HepG2 (cell line): ENCODE measurements around the gene NOSIP. TPM values are rescaled to one million over a fixed set of nuclear protein-coding genes. Genes with fewer than 3 reads are reported as not detected.

Experiments used
- ATAC-seq: fragments of 200-7000 bp; cut with Tn5 transposase; 3 replicates; pipeline ENCODE4 v1.9.1; 2020; ENCODE audit warnings: mild to moderate bottlenecking, moderate library complexity
- BruUV-seq: library from RNA; stranded (reverse); fragments of 400-500 nt; replicated peaks from 2 replicates; lab custom pipeline; 2021; lab: Mats Ljungman, UMichigan
- CTCF ChIA-PET: fragments of 300-600 bp; formaldehyde crosslinking; extraction: SDS; loops from one replicate; lab custom pipeline; 2021; ENCODE audit warnings: low total read pairs, inconsistent platforms, low intra/inter-chr PET ratio; lab: Yijun Ruan, JAX
- POLR2A ChIA-PET: fragments of 350-600 bp; sonication (Branson Sonifier 250); formaldehyde crosslinking; loops from one replicate; lab custom pipeline; 2020; ENCODE audit warnings: antibody characterized with exemption, inconsistent platforms; lab: Yijun Ruan, JAX
- DNase-seq: peaks from one replicate; pipeline ENCODE4 v3.0.0-alpha.2; 2015; ENCODE audit warnings: low spot score
- FAIRE-seq: peaks from 3 replicates; lab custom pipeline; 2011; peaks lifted over from hg19 to GRCh38; lab: Jason Lieb, UNC
- H2AFZ ChIP-seq: one replicate; pipeline ENCODE4 v1.6.1; 2011; ENCODE audit warnings: low read length, inconsistent platforms
- H3K27ac ChIP-seq: fragments of 300-600 bp; 3 replicates; pipeline ENCODE4 v1.8.0; 2011; ENCODE audit warnings: mixed run types, mild to moderate bottlenecking, mixed read lengths, low read length, inconsistent platforms; ENCODE audit not compliant: insufficient read depth; ENCODE audit errors: extremely low read length
- H3K27me3 ChIP-seq, 2 experiments: fragments of 200-600 bp in 1 of 2; 2 replicates in 1 of 2; 3 replicates in 1 of 2; pipeline versions ENCODE4 v1.6.0 to v1.8.0; 2011; ENCODE audit warnings: low read length in 2 of 2, mild to moderate bottlenecking in 2 of 2, moderate library complexity in 2 of 2, inconsistent platforms in 1 of 2; ENCODE audit not compliant: insufficient read depth in 2 of 2, control insufficient read depth in 1 of 2
- H3K36me3 ChIP-seq, 2 experiments: fragments of 200-600 bp in 1 of 2; replicated peaks in 1 of 2; 2 replicates in 1 of 2; 3 replicates in 1 of 2; pipeline versions ENCODE4 v1.5.1 to v1.8.0; 2011; ENCODE audit warnings: low read length in 2 of 2, inconsistent platforms in 1 of 2; ENCODE audit not compliant: insufficient read depth in 2 of 2, control insufficient read depth in 1 of 2
- H3K4me1 ChIP-seq: 2 replicates; pipeline ENCODE4 v1.5.1; 2012; ENCODE audit warnings: low read length, inconsistent platforms; ENCODE audit not compliant: insufficient read depth
- H3K4me2 ChIP-seq: 2 replicates; pipeline ENCODE4 v1.6.0; 2011; ENCODE audit warnings: low read depth, low read length, inconsistent platforms
- H3K4me3 ChIP-seq, 3 experiments: fragments of 200-600 bp in 1 of 3; sonication (generic), shearing (Covaris generic) in 1 of 3; replicated peaks in 1 of 3; 2 replicates each; pipeline ENCODE4 v1.5.1; 2011 to 2016; ENCODE audit warnings: low read length in 3 of 3, inconsistent platforms in 2 of 3, low read depth in 2 of 3, mild to moderate bottlenecking in 2 of 3, control low read depth in 1 of 3, mixed read lengths in 1 of 3; ENCODE audit not compliant: insufficient read depth in 1 of 3
- H3K79me2 ChIP-seq: one replicate; pipeline ENCODE4 v1.6.1; 2011; ENCODE audit warnings: low read length, inconsistent platforms; ENCODE audit not compliant: insufficient read depth
- H3K9ac ChIP-seq: 2 replicates; pipeline ENCODE4 v1.6.0; 2011; ENCODE audit warnings: mild to moderate bottlenecking, low read depth, low read length, inconsistent platforms; ENCODE audit not compliant: insufficient read depth
- H3K9me3 ChIP-seq: 2 replicates; pipeline ENCODE4 v1.5.1; 2012; ENCODE audit warnings: mild to moderate bottlenecking, low read length
- H4K20me1 ChIP-seq: 2 replicates; pipeline ENCODE4 v1.6.0; 2011; ENCODE audit warnings: inconsistent platforms, mild to moderate bottlenecking, low read length, moderate library complexity; ENCODE audit not compliant: insufficient read depth
- RFXANK ChIP-seq: IDR thresholded peaks from 2 replicates; pipeline ENCODE4 v1.6.1; 2016
- XRCC5 ChIP-seq: fragments of 200-400 bp; formaldehyde crosslinking; optimal IDR thresholded peaks from 2 replicates; pipeline ENCODE3; 2017; ENCODE audit warnings: mild to moderate bottlenecking, low read length
- ZNF24 ChIP-seq: fragments of 450-650 bp; IDR thresholded peaks from 2 replicates; pipeline ENCODE4 v1.6.1; 2017; ENCODE audit warnings: antibody characterized with exemption, mild to moderate bottlenecking
- ZNF576 ChIP-seq: sonication (generic); formaldehyde crosslinking; IDR thresholded peaks from 2 replicates; pipeline ENCODE4 v1.4.0; 2020; ENCODE audit warnings: mild to moderate bottlenecking, missing genetic modification reagents
- ZNF678 ChIP-seq: sonication (generic); formaldehyde crosslinking; IDR thresholded peaks from 2 replicates; pipeline ENCODE4 v1.4.0; 2020; ENCODE audit warnings: mild to moderate bottlenecking, missing genetic modification reagents
- ZNF773 ChIP-seq: sonication (generic); formaldehyde crosslinking; IDR thresholded peaks from 2 replicates; pipeline ENCODE4 v1.4.0; 2020; ENCODE audit warnings: missing genetic modification reagents, borderline replicate concordance
- ZNF841 ChIP-seq: sonication (generic); formaldehyde crosslinking; IDR thresholded peaks from 2 replicates; pipeline ENCODE4 v1.8.1; 2023; ENCODE audit warnings: missing genetic modification reagents, borderline replicate concordance
- ZUFSP ChIP-seq: sonication (generic); formaldehyde crosslinking; IDR thresholded peaks from 2 replicates; pipeline ENCODE4 v1.9.0; 2021; ENCODE audit warnings: missing genetic modification reagents, mild to moderate bottlenecking, borderline replicate concordance
- WGBS: methylation state at CpG from one replicate; pipeline ENCODE4 v1.1.6; 2017; ENCODE audit warnings: low lambda C conversion rate; 5-methylcytosine and 5-hydroxymethylcytosine counted together
- in situ Hi-C: cut with HindIII; loops from 2 replicates; pipeline ENCODE4 v1.10.0; 2017; ENCODE audit warnings: low pct_unique_long_range_greater_than_20kb; ENCODE audit not compliant: extremely low pct_ligation_motif_present
- intact Hi-C: fragments of 100-400 bp; cut with micrococcal nuclease; formaldehyde crosslinking; loops from one replicate; pipeline ENCODE4 v1.10.0; 2022; ENCODE audit not compliant: unreplicated experiment
- polyA plus RNA-seq, 8 experiments: library from polyadenylated mRNA; depleted of rRNA in 3 of 8; stranded (reverse) in 7 of 8; unstranded in 1 of 8; fragments of >200 nt; fragmentation: Illumina TruSeq in 4 of 8; extraction: Trizol in 4 of 8; gene quantifications; 2 replicates each; pipeline versions ENCODE4 v1.2.1 to v1.2.3, GENCODE V29; 2011 to 2016; ENCODE audit warnings: low read depth in 4 of 8, missing spikeins in 1 of 8, mixed read lengths in 1 of 8; ENCODE audit not compliant: insufficient read depth in 1 of 8
- total RNA-seq, 5 experiments: library from RNA; depleted of rRNA; stranded (reverse); fragments of >200 nt; fragmentation: Illumina TruSeq; extraction: Trizol; gene quantifications; 2 replicates each; pipeline ENCODE4 v1.2.3, GENCODE V29; 2016; ENCODE audit warnings: low read depth in 1 of 5
- TF ChIP-seq, protein P1 (sequence below): sonication (generic); formaldehyde crosslinking; IDR thresholded peaks from 2 replicates; pipeline ENCODE4 v1.9.0; 2021; ENCODE audit warnings: mild to moderate bottlenecking, missing genetic modification reagents

Gene NOSIP
- total and polyA plus RNA-seq, 2 of the 13 experiments (the other 11 are each of a cell fraction or from before 2014, with no cell fraction given) = 54.3 to 78.0 TPM

- Histone ChIP-seq H2AFZ (no peak overlapping the region), H4K20me1 (no peaks in the 10 kb centered on the region), H3K79me2 (no peaks in the 10 kb centered on the region), H3K27ac (no peak overlapping the region), H3K4me1 (peaks cover 38% of the 10 kb centered on the region), H3K27me3 (no peaks in the 10 kb centered on the region), H3K9me3 (no peaks in the 10 kb centered on the region), H3K9ac (no peak overlapping the region), H3K4me3 (no peak overlapping the region), H3K4me2 (no peak overlapping the region), H3K36me3 (peaks cover 18 to 46% of the 10 kb centered on the region in 2 experiments)
- WGBS = 85% methylated on average over 7 of the region's 7 CpGs
- in situ Hi-C loops (no loop called here), intact Hi-C loops (no loop called here)
- no peak for DNase-seq
- no TSS peak for BruUV-seq
- no peak for ATAC-seq
- no peak for FAIRE-seq
- ChIA-PET CTCF (no interaction called here), POLR2A (no interaction called here)
- TF ChIP-seq ZNF576 (CRISPR knock-in tag) = no peak
- TF ChIP-seq ZNF678 = no peak
- TF ChIP-seq RFXANK (CRISPR knock-in tag) = no peak
- no peak for TF ChIP-seq ZNF773 (CRISPR knock-in tag)
- TF ChIP-seq, protein P1, sequence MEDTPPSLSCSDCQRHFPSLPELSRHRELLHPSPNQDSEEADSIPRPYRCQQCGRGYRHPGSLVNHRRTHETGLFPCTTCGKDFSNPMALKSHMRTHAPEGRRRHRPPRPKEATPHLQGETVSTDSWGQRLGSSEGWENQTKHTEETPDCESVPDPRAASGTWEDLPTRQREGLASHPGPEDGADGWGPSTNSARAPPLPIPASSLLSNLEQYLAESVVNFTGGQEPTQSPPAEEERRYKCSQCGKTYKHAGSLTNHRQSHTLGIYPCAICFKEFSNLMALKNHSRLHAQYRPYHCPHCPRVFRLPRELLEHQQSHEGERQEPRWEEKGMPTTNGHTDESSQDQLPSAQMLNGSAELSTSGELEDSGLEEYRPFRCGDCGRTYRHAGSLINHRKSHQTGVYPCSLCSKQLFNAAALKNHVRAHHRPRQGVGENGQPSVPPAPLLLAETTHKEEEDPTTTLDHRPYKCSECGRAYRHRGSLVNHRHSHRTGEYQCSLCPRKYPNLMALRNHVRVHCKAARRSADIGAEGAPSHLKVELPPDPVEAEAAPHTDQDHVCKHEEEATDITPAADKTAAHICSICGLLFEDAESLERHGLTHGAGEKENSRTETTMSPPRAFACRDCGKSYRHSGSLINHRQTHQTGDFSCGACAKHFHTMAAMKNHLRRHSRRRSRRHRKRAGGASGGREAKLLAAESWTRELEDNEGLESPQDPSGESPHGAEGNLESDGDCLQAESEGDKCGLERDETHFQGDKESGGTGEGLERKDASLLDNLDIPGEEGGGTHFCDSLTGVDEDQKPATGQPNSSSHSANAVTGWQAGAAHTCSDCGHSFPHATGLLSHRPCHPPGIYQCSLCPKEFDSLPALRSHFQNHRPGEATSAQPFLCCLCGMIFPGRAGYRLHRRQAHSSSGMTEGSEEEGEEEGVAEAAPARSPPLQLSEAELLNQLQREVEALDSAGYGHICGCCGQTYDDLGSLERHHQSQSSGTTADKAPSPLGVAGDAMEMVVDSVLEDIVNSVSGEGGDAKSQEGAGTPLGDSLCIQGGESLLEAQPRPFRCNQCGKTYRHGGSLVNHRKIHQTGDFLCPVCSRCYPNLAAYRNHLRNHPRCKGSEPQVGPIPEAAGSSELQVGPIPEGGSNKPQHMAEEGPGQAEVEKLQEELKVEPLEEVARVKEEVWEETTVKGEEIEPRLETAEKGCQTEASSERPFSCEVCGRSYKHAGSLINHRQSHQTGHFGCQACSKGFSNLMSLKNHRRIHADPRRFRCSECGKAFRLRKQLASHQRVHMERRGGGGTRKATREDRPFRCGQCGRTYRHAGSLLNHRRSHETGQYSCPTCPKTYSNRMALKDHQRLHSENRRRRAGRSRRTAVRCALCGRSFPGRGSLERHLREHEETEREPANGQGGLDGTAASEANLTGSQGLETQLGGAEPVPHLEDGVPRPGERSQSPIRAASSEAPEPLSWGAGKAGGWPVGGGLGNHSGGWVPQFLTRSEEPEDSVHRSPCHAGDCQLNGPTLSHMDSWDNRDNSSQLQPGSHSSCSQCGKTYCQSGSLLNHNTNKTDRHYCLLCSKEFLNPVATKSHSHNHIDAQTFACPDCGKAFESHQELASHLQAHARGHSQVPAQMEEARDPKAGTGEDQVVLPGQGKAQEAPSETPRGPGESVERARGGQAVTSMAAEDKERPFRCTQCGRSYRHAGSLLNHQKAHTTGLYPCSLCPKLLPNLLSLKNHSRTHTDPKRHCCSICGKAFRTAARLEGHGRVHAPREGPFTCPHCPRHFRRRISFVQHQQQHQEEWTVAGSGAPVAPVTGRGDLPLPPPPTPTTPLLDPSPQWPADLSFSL = no peak
- no peak for TF ChIP-seq ZUFSP (CRISPR knock-in tag)
- TF ChIP-seq XRCC5 = no peak
- TF ChIP-seq ZNF24 = no peak
- TF ChIP-seq ZNF841 (CRISPR knock-in tag) = no peak
Observed at GRCh38 chr19:49558591-49558990, 21.8 kb downstream of the NOSIP start.
